Measurements from ENCODE around the gene VPS35L. TPM values are rescaled to one million over a fixed set of nuclear protein-coding genes. Genes with fewer than 3 reads are reported as not detected.

Gene VPS35L
- total and polyA plus RNA-seq, 10 of the 15 experiments (the other 5 are each of a cell fraction or from before 2014, with no cell fraction given), result 14.9 to 44.1 (median 26.3) TPM

- TF ChIP-seq, protein P1, sequence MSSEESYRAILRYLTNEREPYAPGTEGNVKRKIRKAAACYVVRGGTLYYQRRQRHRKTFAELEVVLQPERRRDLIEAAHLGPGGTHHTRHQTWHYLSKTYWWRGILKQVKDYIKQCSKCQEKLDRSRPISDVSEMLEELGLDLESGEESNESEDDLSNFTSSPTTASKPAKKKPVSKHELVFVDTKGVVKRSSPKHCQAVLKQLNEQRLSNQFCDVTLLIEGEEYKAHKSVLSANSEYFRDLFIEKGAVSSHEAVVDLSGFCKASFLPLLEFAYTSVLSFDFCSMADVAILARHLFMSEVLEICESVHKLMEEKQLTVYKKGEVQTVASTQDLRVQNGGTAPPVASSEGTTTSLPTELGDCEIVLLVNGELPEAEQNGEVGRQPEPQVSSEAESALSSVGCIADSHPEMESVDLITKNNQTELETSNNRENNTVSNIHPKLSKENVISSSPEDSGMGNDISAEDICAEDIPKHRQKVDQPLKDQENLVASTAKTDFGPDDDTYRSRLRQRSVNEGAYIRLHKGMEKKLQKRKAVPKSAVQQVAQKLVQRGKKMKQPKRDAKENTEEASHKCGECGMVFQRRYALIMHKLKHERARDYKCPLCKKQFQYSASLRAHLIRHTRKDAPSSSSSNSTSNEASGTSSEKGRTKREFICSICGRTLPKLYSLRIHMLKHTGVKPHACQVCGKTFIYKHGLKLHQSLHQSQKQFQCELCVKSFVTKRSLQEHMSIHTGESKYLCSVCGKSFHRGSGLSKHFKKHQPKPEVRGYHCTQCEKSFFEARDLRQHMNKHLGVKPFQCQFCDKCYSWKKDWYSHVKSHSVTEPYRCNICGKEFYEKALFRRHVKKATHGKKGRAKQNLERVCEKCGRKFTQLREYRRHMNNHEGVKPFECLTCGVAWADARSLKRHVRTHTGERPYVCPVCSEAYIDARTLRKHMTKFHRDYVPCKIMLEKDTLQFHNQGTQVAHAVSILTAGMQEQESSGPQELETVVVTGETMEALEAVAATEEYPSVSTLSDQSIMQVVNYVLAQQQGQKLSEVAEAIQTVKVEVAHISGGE (CRISPR knock-in tag; IDR thresholded peaks at IDR 0.05), result no peak
These were observed 4.6 kb downstream of the VPS35L start (continued) for GRCh38 chr16:19560078-19560477.

DNA sequence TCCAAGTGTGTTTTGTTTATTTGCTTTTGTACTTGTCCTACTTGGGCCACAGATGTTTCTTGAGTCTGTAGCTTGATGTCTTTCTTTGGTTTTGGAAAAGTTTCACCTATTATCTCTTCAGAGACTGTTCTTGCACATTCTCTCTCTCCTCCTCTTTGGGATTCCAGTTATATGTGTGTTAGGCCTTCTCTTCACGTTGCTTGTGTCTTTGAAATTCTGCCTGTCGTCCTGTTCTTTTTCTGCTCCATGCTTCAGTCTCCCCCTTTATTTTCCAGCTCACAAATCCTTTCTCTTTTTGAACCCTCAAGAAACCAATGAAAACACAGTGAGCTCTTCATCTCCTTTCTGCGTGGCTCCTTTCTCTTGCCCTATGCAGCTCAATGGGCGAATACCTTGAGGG, 7.9 kb downstream of the VPS35L start:
- ChIA-PET POLR2A (no interaction called here), CTCF (interaction anchor here (1.8 to 3.4 kb wide), 2 partner anchors 9 to 323 kb away, joined by 6 to 18 read pairs; partner anchors contain the start of gene VPS35L), SMC1A (ENCODE audit: uncharacterized antibody, unreplicated experiment) (interaction anchor here (1.2 kb wide), 1 partner anchor 23 kb away, joined by 3 read pairs; no protein-coding TSS in a partner anchor), RAD21 (ENCODE audit: unreplicated experiment) (interaction anchor here (0.7 kb wide), 1 partner anchor 323 kb away, joined by 3 read pairs; no protein-coding TSS in a partner anchor)
- Histone ChIP-seq H3K9me3 (replicated peaks; ENCODE audit: control insufficient read depth, insufficient read depth, low read length) (no peaks in the 10 kb centered on the region), H3K4me1 (ENCODE audit: control insufficient read depth, insufficient read depth, low read length) (no peaks in the 10 kb centered on the region), H2AFZ (ENCODE audit: control insufficient read depth, low read depth, low read length) (no peak overlapping the region), H3K4me2 (ENCODE audit: control insufficient read depth, insufficient read depth) (no peak overlapping the region), H3K27me3 (replicated peaks in 1 of 2; ENCODE audit: control insufficient read depth in 2 of 2, insufficient read depth in 2 of 2, low read length in 1 of 2) (no peaks in the 10 kb centered on the region), H3K27ac (ENCODE audit: control insufficient read depth, insufficient read depth) (no peak overlapping the region), H3K9ac (ENCODE audit: control insufficient read depth, insufficient read depth, low read length) (no peak overlapping the region), H3K36me3 (ENCODE audit: control insufficient read depth in 2 of 2, insufficient read depth in 2 of 2, low read length in 1 of 2) (peaks cover 1 to 4% of the 10 kb centered on the region in 2 experiments; a peak in 1 of 4 replicates), H3K79me2 (ENCODE audit: control insufficient read depth, insufficient read depth, low read length) (no peaks in the 10 kb centered on the region; the same call in 1 of the 2 replicates), H4K20me1 (ENCODE audit: control insufficient read depth, insufficient read depth) (no peaks in the 10 kb centered on the region), H3K4me3 (no peak overlapping the region)
- ATAC-seq (no peak), FAIRE-seq (no peak), DNase-seq (ENCODE audit: low read depth, low spot score) (no peak)
- intact Hi-C loops (cut with micrococcal nuclease; ENCODE audit: unreplicated experiment) (no loop called here), in situ Hi-C loops (cut with MboI) (no loop called here)
- 98% methylated on average over 4 of the region's 4 CpGs for WGBS (ENCODE audit: insufficient coverage, insufficient replicate concordance, low lambda C conversion rate, missing lambda C conversion rate)
- no TSS peak for BruUV-seq (replicated peaks)
- TF ChIP-seq POLR2AphosphoS2 (IDR thresholded peaks at IDR 0.05; ENCODE audit: low read depth, low read length) (no peak), CBFB (IDR thresholded peaks at IDR 0.05; ENCODE audit: low read depth) (no peak), MYC (IDR thresholded peaks at IDR 0.05; ENCODE audit: insufficient read depth, insufficient read length, insufficient replicate concordance, low read length, severe bottlenecking) (no peak), MYB (IDR thresholded peaks at IDR 0.05; ENCODE audit: borderline replicate concordance, low read depth, low read length) (no peak), SPI1 (IDR thresholded peaks at IDR 0.05; ENCODE audit: borderline replicate concordance, insufficient read depth, low read depth, low read length) (no peak), RUNX3 (IDR thresholded peaks at IDR 0.05; ENCODE audit: low read length) (no peak), CREM (IDR thresholded peaks at IDR 0.05; ENCODE audit: low read depth) (no peak), CHD1 (IDR thresholded peaks at IDR 0.05; ENCODE audit: low read depth, low read length) (no peak), BMI1 (IDR thresholded peaks at IDR 0.05; ENCODE audit: borderline replicate concordance) (no peak), ELK1 (IDR thresholded peaks at IDR 0.05; ENCODE audit: low read depth, low read length) (no peak)
